ENCODE results near the gene PLA1A.

DNA sequence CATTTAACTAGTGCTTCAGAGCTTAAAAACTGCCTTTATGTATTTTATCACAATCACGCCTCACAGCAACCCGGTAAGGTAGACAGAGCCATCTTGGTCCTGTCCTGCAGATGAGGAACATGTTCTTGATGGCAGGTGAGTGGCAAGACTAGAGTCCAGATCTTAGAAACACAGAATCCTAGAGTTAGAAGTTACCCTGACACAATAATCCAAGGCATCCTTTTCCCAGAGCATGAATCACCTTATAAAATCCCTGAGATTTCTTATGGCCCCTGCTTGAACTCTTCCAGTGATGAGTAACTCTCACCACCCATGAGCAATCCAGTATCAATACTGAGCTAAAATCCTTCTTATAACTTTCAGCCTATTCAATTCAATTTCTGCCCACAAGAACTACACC, 45.8 kb downstream of the PLA1A start:
- TF ChIP-seq POLR2AphosphoS5 (IDR thresholded peaks at IDR 0.05; ENCODE audit: low read depth, low read length): no peak
- no peak for TF ChIP-seq TAF1 (IDR thresholded peaks at IDR 0.05; ENCODE audit: borderline replicate concordance, low read depth, low read length)

Measured in GM12892 (cell line).